H9 (cell line): ENCODE results near the gene PRKAG2. TPM values are rescaled to one million over a fixed set of nuclear protein-coding genes. Genes with fewer than 3 reads are reported as not detected.

Experiments
- DNase-seq: peaks from one replicate; pipeline ENCODE4 v3.0.0-alpha.2; 2017
- H2AFZ ChIP-seq: one replicate; pipeline ENCODE4 v1.6.1; 2013; ENCODE audit warnings: mild to moderate bottlenecking, low read length, control low read depth, moderate library complexity
- H2AK5ac ChIP-seq: 2 replicates; pipeline ENCODE4 v1.6.1; 2013; ENCODE audit warnings: low read length, control low read depth, mixed read lengths; ENCODE audit not compliant: insufficient read length
- H2BK120ac ChIP-seq: one replicate; pipeline ENCODE4 v1.6.1; 2013; ENCODE audit warnings: low read depth, mild to moderate bottlenecking, low read length, control low read depth, inconsistent platforms; ENCODE audit not compliant: poor library complexity, severe bottlenecking
- H2BK12ac ChIP-seq: 2 replicates; pipeline ENCODE4 v1.6.1; 2013; ENCODE audit warnings: low read length, control low read depth, mixed read lengths, low read depth; ENCODE audit not compliant: insufficient read length
- H2BK15ac ChIP-seq: 2 replicates; pipeline ENCODE4 v1.6.1; 2013; ENCODE audit warnings: low read depth, low read length, control low read depth
- H2BK20ac ChIP-seq: one replicate; pipeline ENCODE4 v1.6.1; 2013; ENCODE audit warnings: low read depth, mild to moderate bottlenecking, low read length, control low read depth, inconsistent platforms; ENCODE audit not compliant: poor library complexity, severe bottlenecking
- H2BK5ac ChIP-seq: 2 replicates; pipeline ENCODE4 v1.6.1; 2013; ENCODE audit warnings: low read length, control low read depth, mixed read lengths; ENCODE audit not compliant: insufficient read length
- H3K14ac ChIP-seq: 2 replicates; pipeline ENCODE4 v1.6.1; 2013; ENCODE audit warnings: low read length, control low read depth; ENCODE audit not compliant: insufficient read depth
- H3K18ac ChIP-seq: 2 replicates; pipeline ENCODE4 v1.6.1; 2013; ENCODE audit warnings: low read depth, mild to moderate bottlenecking, mixed read lengths, low read length, control low read depth; ENCODE audit not compliant: insufficient read length
- H3K23ac ChIP-seq: 2 replicates; pipeline ENCODE4 v1.6.1; 2013; ENCODE audit warnings: low read length, control low read depth, mixed read lengths, low read depth; ENCODE audit not compliant: insufficient read length
- H3K23me2 ChIP-seq: 2 replicates; pipeline ENCODE4 v1.6.1; 2013; ENCODE audit warnings: low read depth, mild to moderate bottlenecking, mixed read lengths, low read length, control low read depth; ENCODE audit not compliant: insufficient read length, poor library complexity, severe bottlenecking
- H3K27ac ChIP-seq: 2 replicates; pipeline ENCODE4 v1.5.1; 2013; ENCODE audit warnings: low read length, control low read depth, mixed read lengths, low read depth; ENCODE audit not compliant: insufficient read length
- H3K27me3 ChIP-seq: 2 replicates; pipeline ENCODE4 v1.6.1; 2013; ENCODE audit warnings: low read length, control low read depth, inconsistent platforms; ENCODE audit not compliant: insufficient read depth
- H3K4ac ChIP-seq: 2 replicates; pipeline ENCODE4 v1.6.1; 2013; ENCODE audit warnings: low read depth, mild to moderate bottlenecking, control low read depth, inconsistent platforms, low read length, moderate library complexity
- H3K4me1 ChIP-seq: 2 replicates; pipeline ENCODE4 v1.6.1; 2013; ENCODE audit warnings: low read length, control low read depth, inconsistent platforms; ENCODE audit not compliant: insufficient read depth
- H3K4me2 ChIP-seq: 2 replicates; pipeline ENCODE4 v1.6.1; 2013; ENCODE audit warnings: low read length, control low read depth, mixed read lengths; ENCODE audit not compliant: insufficient read length, insufficient read depth
- H3K56ac ChIP-seq: 2 replicates; pipeline ENCODE4 v1.6.1; 2013; ENCODE audit warnings: low read depth, mild to moderate bottlenecking, mixed read lengths, low read length, control low read depth; ENCODE audit not compliant: insufficient read length
- H3K79me1 ChIP-seq: 2 replicates; pipeline ENCODE4 v1.6.1; 2013; ENCODE audit warnings: low read depth, mild to moderate bottlenecking, moderate library complexity, low read length, control low read depth, inconsistent platforms; ENCODE audit not compliant: insufficient read depth, poor library complexity, severe bottlenecking
- H3K79me2 ChIP-seq: 2 replicates; pipeline ENCODE4 v1.6.1; 2013; ENCODE audit warnings: low read length, control low read depth, inconsistent platforms; ENCODE audit not compliant: insufficient read depth
- H3K9ac ChIP-seq: 2 replicates; pipeline ENCODE4 v1.6.1; 2013; ENCODE audit warnings: low read length, control low read depth, mixed read lengths; ENCODE audit not compliant: insufficient read length; ENCODE audit errors: extremely low read depth
- H3K9me3 ChIP-seq: one replicate; pipeline ENCODE4 v1.6.1; 2013; ENCODE audit warnings: low read depth, low read length, inconsistent platforms; ENCODE audit not compliant: control insufficient read depth
- H3T11ph ChIP-seq: one replicate; pipeline ENCODE4 v1.6.1; 2013; ENCODE audit warnings: mild to moderate bottlenecking, low read length, control low read depth, inconsistent platforms
- H4K20me1 ChIP-seq: one replicate; pipeline ENCODE4 v1.6.1; 2013; ENCODE audit not compliant: control insufficient read depth, insufficient read length, insufficient read depth
- H4K5ac ChIP-seq: 2 replicates; pipeline ENCODE4 v1.6.1; 2013; ENCODE audit warnings: low read depth, mild to moderate bottlenecking, mixed read lengths, low read length, control low read depth; ENCODE audit not compliant: insufficient read length
- H4K8ac ChIP-seq: replicated peaks from 2 replicates; pipeline ENCODE4 v1.6.1; 2013; ENCODE audit warnings: low read length, control low read depth, mixed read lengths, low read depth; ENCODE audit not compliant: insufficient read length
- H4K91ac ChIP-seq: 2 replicates; pipeline ENCODE4 v1.6.1; 2013; ENCODE audit warnings: low read depth, mild to moderate bottlenecking, moderate library complexity, mixed read lengths, low read length, control low read depth; ENCODE audit not compliant: insufficient read length
- H3K27ac Mint-ChIP-seq, 3 experiments: 2 replicates in 2 of 3; 3 replicates in 1 of 3; pipeline ENCODE4 v1.8.0; 2020 to 2021; ENCODE audit warnings: mixed read lengths in 3 of 3, mild to moderate bottlenecking in 1 of 3, moderate library complexity in 1 of 3
- H3K27me3 Mint-ChIP-seq: 2 replicates; pipeline ENCODE4 v1.8.0; 2021; ENCODE audit warnings: low read depth, mild to moderate bottlenecking, moderate library complexity, mixed read lengths
- H3K36me3 Mint-ChIP-seq, 3 experiments: 2 replicates in 2 of 3; 3 replicates in 1 of 3; pipeline ENCODE4 v1.8.0; 2020 to 2021; ENCODE audit warnings: low read depth in 3 of 3, mixed read lengths in 3 of 3; ENCODE audit not compliant: insufficient read depth in 1 of 3
- H3K4me1 Mint-ChIP-seq, 2 experiments: 2 replicates each; pipeline ENCODE4 v1.8.0; 2020; ENCODE audit warnings: mixed read lengths in 2 of 2
- H3K4me3 Mint-ChIP-seq, 2 experiments: 2 replicates in 1 of 2; 3 replicates in 1 of 2; pipeline ENCODE4 v1.8.0; 2020 to 2021; ENCODE audit warnings: mild to moderate bottlenecking in 2 of 2, mixed read lengths in 2 of 2, moderate library complexity in 1 of 2
- H3K9me3 Mint-ChIP-seq, 2 experiments: 2 replicates in 1 of 2; 3 replicates in 1 of 2; pipeline ENCODE4 v1.8.0; 2020; ENCODE audit warnings: mild to moderate bottlenecking in 2 of 2, mixed read lengths in 2 of 2, moderate library complexity in 1 of 2
- WGBS: extraction: QIAGEN DNeasy Blood & Tissue Kit; methylation state at CpG from one replicate; pipeline ENCODE4 v1.1.7; 2013; ENCODE audit warnings: missing lambda C conversion rate, low lambda C conversion rate, mixed read lengths; ENCODE audit not compliant: insufficient read length; ENCODE audit errors: extremely low coverage; 5-methylcytosine and 5-hydroxymethylcytosine counted together
- total RNA-seq: library from RNA; stranded (reverse); gene quantifications from 2 replicates; pipeline ENCODE4 v1.2.1, GENCODE V29; 2021
- TF ChIP-seq, protein P1 (sequence below): fragments of 200-600 bp; sonication (generic); conservative IDR thresholded peaks from 3 replicates; pipeline ENCODE4 v1.8.0; 2021; ENCODE audit warnings: antibody characterized with exemption, mild to moderate bottlenecking

PRKAG2 gene
- total RNA-seq, 1 experiment from 2014 or later = 11.8 TPM

GRCh38 chr7:151725844-151726651 is 150.9 kb downstream of the PRKAG2 start:
- Histone ChIP-seq H3K14ac (no peak overlapping the region), H3K56ac (no peak overlapping the region), H3K9me3 (no peaks in the 10 kb centered on the region), H4K8ac (no peak overlapping the region), H4K5ac (no peak overlapping the region), H2BK15ac (no peak overlapping the region), H4K91ac (no peak overlapping the region), H3K23me2 (no peaks in the 10 kb centered on the region), H2BK20ac (no peak overlapping the region), H3K4me1 (no peaks in the 10 kb centered on the region), H2AFZ (no peak overlapping the region), H3K4ac (no peak overlapping the region), H3K23ac (no peak overlapping the region), H3K79me2 (no peaks in the 10 kb centered on the region), H2BK5ac (no peak overlapping the region), H3K18ac (no peak overlapping the region), H3K79me1 (no peaks in the 10 kb centered on the region), H2BK120ac (no peak overlapping the region), H3T11ph (no peak overlapping the region), H3K27ac (no peak overlapping the region), H2BK12ac (no peak overlapping the region), H3K4me2 (no peak overlapping the region), H3K27me3 (no peaks in the 10 kb centered on the region), H4K20me1 (no peaks in the 10 kb centered on the region), H2AK5ac (no peak overlapping the region), H3K9ac (no peak overlapping the region)
- no peak for DNase-seq
- Mint-ChIP-seq H3K27ac (no peak overlapping the region), H3K9me3 (no peaks in the 10 kb centered on the region), H3K4me3 (no peak overlapping the region; a peak in 1 of 5 replicates), H3K4me1 (no peaks in the 10 kb centered on the region), H3K36me3 (no peaks in the 10 kb centered on the region; a peak in 1 of 7 replicates), H3K27me3 (peaks cover 2% of the 10 kb centered on the region; the same call in 1 of the 2 replicates)
- TF ChIP-seq, protein P1, sequence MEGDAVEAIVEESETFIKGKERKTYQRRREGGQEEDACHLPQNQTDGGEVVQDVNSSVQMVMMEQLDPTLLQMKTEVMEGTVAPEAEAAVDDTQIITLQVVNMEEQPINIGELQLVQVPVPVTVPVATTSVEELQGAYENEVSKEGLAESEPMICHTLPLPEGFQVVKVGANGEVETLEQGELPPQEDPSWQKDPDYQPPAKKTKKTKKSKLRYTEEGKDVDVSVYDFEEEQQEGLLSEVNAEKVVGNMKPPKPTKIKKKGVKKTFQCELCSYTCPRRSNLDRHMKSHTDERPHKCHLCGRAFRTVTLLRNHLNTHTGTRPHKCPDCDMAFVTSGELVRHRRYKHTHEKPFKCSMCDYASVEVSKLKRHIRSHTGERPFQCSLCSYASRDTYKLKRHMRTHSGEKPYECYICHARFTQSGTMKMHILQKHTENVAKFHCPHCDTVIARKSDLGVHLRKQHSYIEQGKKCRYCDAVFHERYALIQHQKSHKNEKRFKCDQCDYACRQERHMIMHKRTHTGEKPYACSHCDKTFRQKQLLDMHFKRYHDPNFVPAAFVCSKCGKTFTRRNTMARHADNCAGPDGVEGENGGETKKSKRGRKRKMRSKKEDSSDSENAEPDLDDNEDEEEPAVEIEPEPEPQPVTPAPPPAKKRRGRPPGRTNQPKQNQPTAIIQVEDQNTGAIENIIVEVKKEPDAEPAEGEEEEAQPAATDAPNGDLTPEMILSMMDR = no peak
- WGBS = no CpG with 5 or more reads among the region's 23 CpGs
